GM19463 (cell line): ENCODE measurements around the gene ATG9A.

Experiments
- ATAC-seq: cut with Tn5 transposase; IDR thresholded peaks from one replicate; pipeline ENCODE4 v1.9.1; 2021; ENCODE audit warnings: mild to moderate bottlenecking, moderate library complexity; ENCODE audit not compliant: unreplicated experiment

The ATG9A gene

GRCh38 chr2:219178377-219179175 is 50.9 kb downstream of the ATG9A start:
- peak; percentile 8 for ATAC-seq

- peak; percentile 37 for ATAC-seq
These were observed 51.7 kb downstream of the ATG9A start, which contains the start of gene RETREG2 for GRCh38 chr2:219177552-219178376. Gene RETREG2, plus strand, starts transcription at chr2:219178275. Its CDS starts 78 bp downstream, at chr2:219178353.

DNA sequence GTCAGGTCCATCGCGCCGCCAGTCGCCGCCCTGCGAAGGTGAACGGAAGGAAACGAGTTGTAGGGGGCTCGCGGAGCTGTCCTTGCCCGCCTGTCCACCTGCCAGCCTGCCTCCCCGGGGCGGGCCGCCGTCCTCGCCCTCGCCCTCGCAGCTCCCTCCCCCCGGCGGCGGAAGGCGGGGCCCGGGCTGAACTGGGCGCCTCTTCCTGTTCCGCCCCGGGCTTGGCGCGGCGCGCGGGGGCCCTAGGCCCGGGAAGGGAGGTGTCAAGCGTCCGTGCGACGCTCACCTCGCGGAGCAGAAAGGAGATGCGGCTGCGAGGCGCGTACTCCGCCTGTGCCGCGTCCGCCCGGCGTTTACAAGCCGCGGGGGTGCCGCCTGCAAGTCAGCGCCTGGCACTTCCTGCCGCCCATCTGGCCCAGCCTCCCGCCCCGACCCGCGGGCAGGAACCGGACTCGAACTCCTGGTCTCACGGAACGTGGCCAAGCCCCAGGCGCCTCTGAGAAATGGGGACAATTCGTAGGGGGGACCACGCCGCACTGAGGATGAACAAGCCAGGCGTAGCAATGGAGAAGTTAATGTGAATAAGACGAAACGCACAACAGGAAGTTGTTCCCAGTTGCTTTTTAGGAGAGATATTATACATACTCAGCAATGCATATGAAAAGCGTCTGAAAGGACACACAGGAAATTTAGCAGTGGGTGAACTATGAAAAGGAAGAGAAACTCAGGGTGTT is 52.5 kb downstream of the ATG9A start, which contains the start of gene CNPPD1:
Gene CNPPD1 (minus strand): TSS at position 108 of the 734 bp plus-strand sequence. CDS start 97 bp downstream, at position 11.
- ATAC-seq = peak; percentile 74

- ATAC-seq = peak; percentile 34
These were observed 53.3 kb downstream of the ATG9A start for GRCh38 chr2:219175928-219176817.

GRCh38 chr2:219175486-219175885 is 54.0 kb downstream of the ATG9A start:
- no peak for ATAC-seq

GRCh38 chr2:219174801-219175200 is 54.6 kb downstream of the ATG9A start:
- ATAC-seq = no peak

DNA sequence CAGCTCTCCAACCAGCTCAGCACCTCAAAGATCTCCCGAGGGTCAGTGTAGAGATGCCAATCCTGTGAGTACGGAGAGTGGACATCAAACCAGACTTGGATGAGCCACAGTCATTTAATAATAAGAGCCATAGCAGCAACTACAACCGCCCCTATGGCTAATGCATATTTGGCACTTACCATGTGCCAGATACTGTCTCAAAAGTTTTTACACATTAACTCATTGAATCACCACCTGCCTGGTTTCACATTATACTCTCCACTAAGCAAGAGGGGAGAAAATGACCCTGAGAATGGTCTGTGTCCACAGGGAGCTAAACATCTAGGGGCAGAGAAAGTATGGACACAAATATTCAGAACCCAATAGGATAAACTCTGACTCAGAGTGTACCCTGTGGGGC is 55.3 kb downstream of the ATG9A start:
- no peak for ATAC-seq

- no peak for ATAC-seq
These were observed 56.3 kb downstream of the ATG9A start for GRCh38 chr2:219173176-219173575.

- no peak for ATAC-seq
These were observed 56.9 kb downstream of the ATG9A start for GRCh38 chr2:219172231-219173154.

GRCh38 chr2:219171231-219171651 is 58.2 kb downstream of the ATG9A start:
- no peak for ATAC-seq

DNA sequence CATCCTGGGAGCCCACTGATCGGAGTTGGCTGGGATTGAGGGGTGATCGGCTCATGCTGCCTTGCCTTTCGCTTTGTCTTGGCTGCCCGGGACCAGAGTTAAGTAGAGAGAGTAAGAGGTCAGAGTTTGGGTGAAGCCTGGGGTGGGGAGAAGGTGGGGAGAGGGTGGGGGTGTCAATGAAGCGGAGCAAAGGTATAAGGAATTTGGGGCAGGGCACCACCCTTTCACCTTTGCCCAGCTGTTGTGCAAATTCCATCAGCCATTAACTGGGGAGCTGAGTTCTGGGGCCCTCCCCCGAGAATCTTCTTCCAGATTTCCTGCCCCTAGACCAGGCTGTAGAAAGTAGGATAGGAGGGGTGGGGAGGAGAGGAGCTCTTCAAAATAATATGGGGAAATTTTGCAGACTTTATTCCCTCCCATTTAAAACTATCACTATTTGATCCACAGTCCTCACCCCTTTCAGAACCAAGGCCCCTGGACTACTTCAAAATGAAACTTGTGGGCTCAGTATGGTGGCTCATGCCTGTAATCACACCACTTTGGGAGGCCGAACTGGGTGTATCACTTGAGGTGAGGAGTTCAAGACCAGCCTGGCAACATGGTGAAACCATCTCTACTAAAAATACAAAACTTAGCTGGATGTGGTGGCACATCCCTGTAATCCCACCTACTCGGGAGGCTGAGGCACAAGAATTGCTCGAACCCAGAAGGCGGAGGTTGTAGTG is 59.3 kb downstream of the ATG9A start, which contains the start of gene SLC23A3:
Gene SLC23A3 (minus strand): TSS at position 100 of the 725 bp plus-strand sequence. CDS start 45 bp downstream, at position 55.
- no peak for ATAC-seq
